HFFc6 (cell line): ENCODE measurements around the gene SLC41A3. TPM values are rescaled to one million over a fixed set of nuclear protein-coding genes. Genes with fewer than 3 reads are reported as not detected.

Experiments used
- DNase-seq: peaks from one replicate; pipeline ENCODE4 v3.0.0-alpha.2; 2018
- H3K27ac Mint-ChIP-seq: 2 replicates; pipeline ENCODE4 v1.8.0; 2020; ENCODE audit warnings: mild to moderate bottlenecking, mixed read lengths
- H3K27me3 Mint-ChIP-seq: 2 replicates; pipeline ENCODE4 v1.8.0; 2021; ENCODE audit warnings: mild to moderate bottlenecking, moderate library complexity, mixed read lengths; ENCODE audit not compliant: insufficient read depth
- H3K36me3 Mint-ChIP-seq: 2 replicates; pipeline ENCODE4 v1.8.0; 2021; ENCODE audit warnings: low read depth, mixed read lengths
- H3K4me1 Mint-ChIP-seq: 2 replicates; pipeline ENCODE4 v1.8.0; 2020; ENCODE audit warnings: low read depth, mixed read lengths
- H3K4me3 Mint-ChIP-seq: 2 replicates; pipeline ENCODE4 v1.8.0; 2020; ENCODE audit warnings: mild to moderate bottlenecking, moderate library complexity, mixed read lengths
- H3K9me3 Mint-ChIP-seq: 2 replicates; pipeline ENCODE4 v1.8.0; 2020; ENCODE audit warnings: mild to moderate bottlenecking, mixed read lengths
- total RNA-seq, 6 experiments: library from RNA; stranded (reverse); fragmentation: NEBNext Ultra II Directional; extraction: Animal tissue kit (Norgen Biotek cat#: 25700); gene quantifications; 2 replicates in 1 of 6; 3 replicates in 5 of 6; pipeline ENCODE4 v1.2.3, GENCODE V29; 2021
- TF ChIP-seq, protein P1 (sequence below): fragments of 200-600 bp; sonication (generic); IDR thresholded peaks from 2 replicates; pipeline ENCODE4 v1.5.0; 2021; ENCODE audit warnings: antibody characterized with exemption, mild to moderate bottlenecking

SLC41A3 gene
- total RNA-seq, 6 experiments from 2014 or later: 41.6 to 54.8 (median 44.7) TPM

GRCh38 chr3:126083138-126083445, 832 bp downstream of the SLC41A3 start:
- Mint-ChIP-seq H3K27ac (peak overlapping the region; percentile 60), H3K4me3 (peak overlapping the region; percentile 89), H3K36me3 (peaks cover 17% of the 10 kb centered on the region), H3K4me1 (peaks cover 24% of the 10 kb centered on the region), H3K27me3 (no peaks in the 10 kb centered on the region), H3K9me3 (no peaks in the 10 kb centered on the region; the same call in 1 of the 2 replicates)
- no peak for DNase-seq
- TF ChIP-seq, protein P1, sequence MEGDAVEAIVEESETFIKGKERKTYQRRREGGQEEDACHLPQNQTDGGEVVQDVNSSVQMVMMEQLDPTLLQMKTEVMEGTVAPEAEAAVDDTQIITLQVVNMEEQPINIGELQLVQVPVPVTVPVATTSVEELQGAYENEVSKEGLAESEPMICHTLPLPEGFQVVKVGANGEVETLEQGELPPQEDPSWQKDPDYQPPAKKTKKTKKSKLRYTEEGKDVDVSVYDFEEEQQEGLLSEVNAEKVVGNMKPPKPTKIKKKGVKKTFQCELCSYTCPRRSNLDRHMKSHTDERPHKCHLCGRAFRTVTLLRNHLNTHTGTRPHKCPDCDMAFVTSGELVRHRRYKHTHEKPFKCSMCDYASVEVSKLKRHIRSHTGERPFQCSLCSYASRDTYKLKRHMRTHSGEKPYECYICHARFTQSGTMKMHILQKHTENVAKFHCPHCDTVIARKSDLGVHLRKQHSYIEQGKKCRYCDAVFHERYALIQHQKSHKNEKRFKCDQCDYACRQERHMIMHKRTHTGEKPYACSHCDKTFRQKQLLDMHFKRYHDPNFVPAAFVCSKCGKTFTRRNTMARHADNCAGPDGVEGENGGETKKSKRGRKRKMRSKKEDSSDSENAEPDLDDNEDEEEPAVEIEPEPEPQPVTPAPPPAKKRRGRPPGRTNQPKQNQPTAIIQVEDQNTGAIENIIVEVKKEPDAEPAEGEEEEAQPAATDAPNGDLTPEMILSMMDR: no peak

DNA sequence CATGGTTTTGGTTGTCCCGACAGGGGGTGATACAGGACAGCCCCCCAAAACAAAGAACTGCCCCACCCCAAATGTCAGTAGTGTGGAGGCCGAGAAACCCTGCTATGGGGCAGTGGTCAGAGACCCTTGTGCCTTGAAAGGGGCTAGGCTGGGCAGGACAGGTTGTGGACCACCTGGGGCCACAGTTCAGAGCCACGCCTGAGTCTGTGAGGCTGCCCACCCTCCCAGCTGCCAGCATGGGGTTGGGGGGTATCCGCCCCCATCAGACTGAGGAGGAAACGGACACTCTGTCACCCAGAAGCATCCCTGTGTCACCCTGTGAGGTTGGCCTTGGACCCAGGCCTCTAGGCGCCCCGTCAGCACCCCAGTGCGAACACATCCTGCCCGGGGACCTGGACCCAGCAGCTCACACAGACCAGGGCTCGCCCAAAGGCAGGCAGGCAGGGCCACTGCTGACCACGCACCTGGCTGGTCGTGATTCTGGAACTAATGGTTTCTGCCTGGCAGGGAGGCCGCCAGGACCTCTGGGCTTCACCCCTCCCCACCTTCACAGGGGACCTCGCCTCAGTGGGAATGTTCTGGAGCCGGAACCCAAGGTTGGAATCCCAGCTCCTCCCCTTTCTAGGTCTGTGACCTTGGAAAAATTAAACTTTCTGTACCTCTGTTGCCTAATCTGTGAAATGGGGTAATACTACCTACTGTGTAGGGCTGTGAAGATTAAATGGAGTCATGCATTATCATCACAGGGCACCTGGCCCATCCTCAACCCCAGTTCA, 1.4 kb downstream of the SLC41A3 start:
- TF ChIP-seq, protein P1: no peak
- H3K27ac Mint-ChIP-seq: peak overlapping the region; percentile 60

GRCh38 chr3:126081618-126082361, 2.1 kb downstream of the SLC41A3 start:
- peak; percentile 68 for DNase-seq
- Mint-ChIP-seq H3K36me3 (peaks cover 17% of the 10 kb centered on the region), H3K4me1 (peaks cover 24% of the 10 kb centered on the region), H3K4me3 (peak overlapping the region; percentile 36; the same call in 1 of the 2 replicates), H3K27me3 (no peaks in the 10 kb centered on the region), H3K9me3 (no peaks in the 10 kb centered on the region), H3K27ac (no peak overlapping the region)
- TF ChIP-seq, protein P1: peak; percentile 78

More for the DNA sequence above, 1.4 kb downstream of the SLC41A3 start:
- Mint-ChIP-seq H3K4me1 (peaks cover 24% of the 10 kb centered on the region), H3K27me3 (no peaks in the 10 kb centered on the region), H3K9me3 (no peaks in the 10 kb centered on the region; the same call in 1 of the 2 replicates), H3K36me3 (peaks cover 17% of the 10 kb centered on the region), H3K4me3 (peak overlapping the region; percentile 89)
- DNase-seq: no peak

DNA sequence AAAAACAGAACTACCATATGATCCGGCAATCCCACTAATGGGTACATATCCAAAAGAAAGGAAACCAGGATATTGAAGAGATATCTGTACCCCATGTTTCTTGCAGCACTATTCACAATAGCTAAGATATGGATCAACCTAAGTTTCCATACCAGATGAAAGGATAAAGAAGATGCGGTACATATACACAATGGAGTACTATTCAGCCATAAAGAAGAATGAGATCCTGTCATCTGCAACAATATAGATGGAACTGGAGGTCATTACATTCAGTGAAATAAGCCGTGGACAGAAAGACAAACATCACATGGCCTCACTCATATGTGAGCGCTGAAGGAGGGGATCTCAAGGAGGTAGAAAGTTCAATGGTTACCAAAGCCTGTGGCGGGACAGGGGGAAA, 3.0 kb downstream of the SLC41A3 start:
- TF ChIP-seq, protein P1: no peak
- peaks cover 24% of the 10 kb centered on the region for H3K4me1 Mint-ChIP-seq
- no peaks in the 10 kb centered on the region for H3K9me3 Mint-ChIP-seq
- peaks cover 17% of the 10 kb centered on the region for H3K36me3 Mint-ChIP-seq
- H3K4me3 Mint-ChIP-seq: no peak overlapping the region
- DNase-seq: no peak
- no peaks in the 10 kb centered on the region for H3K27me3 Mint-ChIP-seq
- no peak overlapping the region for H3K27ac Mint-ChIP-seq

- peaks cover 22% of the 10 kb centered on the region for H3K36me3 Mint-ChIP-seq
- H3K27me3 Mint-ChIP-seq: no peaks in the 10 kb centered on the region
- H3K9me3 Mint-ChIP-seq: peaks cover 5% of the 10 kb centered on the region; the same call in 1 of the 2 replicates
- no peak overlapping the region for H3K27ac Mint-ChIP-seq
- TF ChIP-seq, protein P1: no peak
- peaks cover 17% of the 10 kb centered on the region for H3K4me1 Mint-ChIP-seq
- no peak for DNase-seq
- H3K4me3 Mint-ChIP-seq: no peak overlapping the region
These were observed 5.1 kb downstream of the SLC41A3 start for GRCh38 chr3:126078866-126079265.
